ENCODE results near the gene NKAIN1. TPM values are rescaled to one million over a fixed set of nuclear protein-coding genes. Genes with fewer than 3 reads are reported as not detected.

The NKAIN1 gene
- total RNA-seq, 1 donor from 2014 or later: 263 TPM

GRCh38 chr1:31234870-31235269, 4.8 kb downstream of the NKAIN1 start:
- Mint-ChIP-seq H3K9me3 (ENCODE audit: unreplicated experiment) (peaks cover 19% of the 10 kb centered on the region), H3K4me1 (ENCODE audit: low read depth, unreplicated experiment) (peaks cover 40% of the 10 kb centered on the region), H3K27ac (ENCODE audit: unreplicated experiment) (peak overlapping the region; percentile 71), H3K27me3 (ENCODE audit: unreplicated experiment) (peaks cover 13% of the 10 kb centered on the region), H3K4me3 (ENCODE audit: unreplicated experiment) (peak overlapping the region; percentile 80), H3K36me3 (ENCODE audit: unreplicated experiment) (no peaks in the 10 kb centered on the region)
- TF ChIP-seq CTCF (IDR thresholded peaks at IDR 0.05; ENCODE audit: partially characterized antibody, unreplicated experiment): no peak
- no peak for DNase-seq

- peak overlapping the region; percentile 80 for H3K4me3 Mint-ChIP-seq (ENCODE audit: unreplicated experiment)
- no peak for DNase-seq
- peaks cover 12% of the 10 kb centered on the region for H3K27me3 Mint-ChIP-seq (ENCODE audit: unreplicated experiment)
- peaks cover 19% of the 10 kb centered on the region for H3K9me3 Mint-ChIP-seq (ENCODE audit: unreplicated experiment)
- no peaks in the 10 kb centered on the region for H3K36me3 Mint-ChIP-seq (ENCODE audit: unreplicated experiment)
- peak overlapping the region; percentile 71 for H3K27ac Mint-ChIP-seq (ENCODE audit: unreplicated experiment)
- peaks cover 40% of the 10 kb centered on the region for H3K4me1 Mint-ChIP-seq (ENCODE audit: low read depth, unreplicated experiment)
- TF ChIP-seq CTCF (IDR thresholded peaks at IDR 0.05; ENCODE audit: partially characterized antibody, unreplicated experiment): no peak
Observed at GRCh38 chr1:31234123-31234708, 5.5 kb downstream of the NKAIN1 start.

- H3K4me3 Mint-ChIP-seq (ENCODE audit: unreplicated experiment): no peak overlapping the region
- peaks cover 41% of the 10 kb centered on the region for H3K4me1 Mint-ChIP-seq (ENCODE audit: low read depth, unreplicated experiment)
- no peaks in the 10 kb centered on the region for H3K36me3 Mint-ChIP-seq (ENCODE audit: unreplicated experiment)
- TF ChIP-seq CTCF (IDR thresholded peaks at IDR 0.05; ENCODE audit: partially characterized antibody, unreplicated experiment): no peak
- H3K27ac Mint-ChIP-seq (ENCODE audit: unreplicated experiment): no peak overlapping the region
- H3K27me3 Mint-ChIP-seq (ENCODE audit: unreplicated experiment): peaks cover 5% of the 10 kb centered on the region
- H3K9me3 Mint-ChIP-seq (ENCODE audit: unreplicated experiment): peaks cover 10% of the 10 kb centered on the region
- DNase-seq: no peak
Observed at GRCh38 chr1:31232689-31233088, 7.0 kb downstream of the NKAIN1 start.

- Mint-ChIP-seq H3K27ac (ENCODE audit: unreplicated experiment) (no peak overlapping the region), H3K9me3 (ENCODE audit: unreplicated experiment) (peaks cover 10% of the 10 kb centered on the region)
Observed at GRCh38 chr1:31231802-31232201, 7.9 kb downstream of the NKAIN1 start.

More at GRCh38 chr1:31231802-31232201, 7.9 kb downstream of the NKAIN1 start:
- peaks cover 41% of the 10 kb centered on the region for H3K4me1 Mint-ChIP-seq (ENCODE audit: low read depth, unreplicated experiment)
- peaks cover 5% of the 10 kb centered on the region for H3K27me3 Mint-ChIP-seq (ENCODE audit: unreplicated experiment)
- H3K36me3 Mint-ChIP-seq (ENCODE audit: unreplicated experiment): no peaks in the 10 kb centered on the region
- no peak overlapping the region for H3K4me3 Mint-ChIP-seq (ENCODE audit: unreplicated experiment)
- TF ChIP-seq CTCF (IDR thresholded peaks at IDR 0.05; ENCODE audit: partially characterized antibody, unreplicated experiment): no peak
- DNase-seq: no peak
